ENCODE measurements around the gene L3MBTL1.

- TF ChIP-seq CTCF (conservative IDR thresholded peaks at IDR 0.05 in 1 of 2, IDR thresholded peaks at IDR 0.05 in 1 of 2; ENCODE audit: low read depth in 1 of 2, low read length in 2 of 2): no peak
- no peak for TF ChIP-seq EZH2 (IDR thresholded peaks at IDR 0.05; ENCODE audit: low read length, missing control alignments)
Observed at GRCh38 chr20:43515628-43516027, 8.1 kb downstream of the L3MBTL1 start.

Data from fibroblast of lung (primary cell).